ENCODE results near the gene COMP.

- TF ChIP-seq CTCF (IDR thresholded peaks at IDR 0.05) (no peak), EZH2 (IDR thresholded peaks at IDR 0.05; ENCODE audit: borderline replicate concordance, insufficient read depth, low read depth, low read length, poor library complexity, severe bottlenecking) (no peak)
Observed at GRCh38 chr19:18737337-18737953, 53.7 kb downstream of the COMP start.

All from B cell (primary cell).